BE2C (cell line): ENCODE results near the gene VAV1.
A peak's percentile ranks its signal among the peaks of the same experiment; 100 is the strongest.
"Not testable (repeated sequence)": the region's sequence is repeated elsewhere in the genome, so short reads cannot be mapped to it uniquely, and the experiment has no call there.

Experiments
- DNase-seq: peaks from one replicate; pipeline ENCODE4 v3.0.0-alpha.2; 2020
- H3K27me3 ChIP-seq: fragments of 250-450 bp; sonication (Bioruptor Pico); 2 replicates; pipeline ENCODE4 v1.5.1; 2020; ENCODE audit warnings: mild to moderate bottlenecking
- H3K36me3 ChIP-seq: fragments of 250-450 bp; sonication (Bioruptor Pico); 2 replicates; pipeline ENCODE4 v1.5.1; 2020; ENCODE audit warnings: mild to moderate bottlenecking
- H3K4me1 ChIP-seq: fragments of 250-450 bp; sonication (Bioruptor Pico); 2 replicates; pipeline ENCODE4 v1.5.1; 2020
- H3K4me3 ChIP-seq: 2 replicates; pipeline ENCODE4 v1.5.1; 2011; ENCODE audit warnings: low read depth, low read length
- H3K9me3 ChIP-seq: fragments of 250-450 bp; sonication (Bioruptor Pico); 2 replicates; pipeline ENCODE4 v1.5.1; 2020
- CTCF ChIP-seq: IDR thresholded peaks from 2 replicates; pipeline ENCODE4 v1.5.1; 2012; ENCODE audit warnings: mild to moderate bottlenecking, low read depth, low read length

Gene VAV1

GRCh38 chr19:6769006-6769619 is 3.4 kb upstream of the VAV1 start:
- TF ChIP-seq CTCF: peak; percentile 14
- Histone ChIP-seq H3K4me1 (no peaks in the 10 kb centered on the region), H3K4me3 (no peak overlapping the region), H3K27me3 (no peaks in the 10 kb centered on the region), H3K36me3 (no peaks in the 10 kb centered on the region), H3K9me3 (no peaks in the 10 kb centered on the region)
- no peak for DNase-seq

DNA sequence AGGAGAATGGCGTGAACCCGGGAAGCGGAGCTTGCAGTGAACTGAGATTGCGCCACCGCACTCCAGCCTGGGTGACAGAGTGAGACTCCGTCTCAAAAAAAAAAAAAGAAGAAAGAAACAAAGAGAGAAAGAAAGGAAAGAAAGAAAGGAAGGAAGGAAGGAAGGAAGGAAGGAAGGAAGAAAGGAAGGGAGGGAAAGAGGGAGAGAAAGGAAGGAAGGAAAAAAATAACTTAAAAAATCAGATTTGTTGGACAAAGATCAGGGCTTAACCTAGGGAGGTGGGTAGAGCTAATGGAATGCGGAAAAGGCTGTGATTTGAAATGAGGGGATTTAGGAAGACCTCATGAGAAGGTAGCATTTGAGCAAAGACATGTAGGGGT is 870 bp upstream of the VAV1 start:
- H3K27me3 ChIP-seq, H3K4me1 ChIP-seq, DNase-seq, H3K4me3 ChIP-seq, H3K9me3 ChIP-seq, H3K36me3 ChIP-seq: not testable (repeated sequence)

- no peak for TF ChIP-seq CTCF
- no peaks in the 10 kb centered on the region for H3K27me3 ChIP-seq
- H3K9me3 ChIP-seq: no peaks in the 10 kb centered on the region
- H3K4me3 ChIP-seq: no peak overlapping the region
- H3K4me1 ChIP-seq: no peaks in the 10 kb centered on the region
- no peak for DNase-seq
- no peaks in the 10 kb centered on the region for H3K36me3 ChIP-seq
These were observed 386 bp downstream of the VAV1 start for GRCh38 chr19:6772866-6773322.

DNA sequence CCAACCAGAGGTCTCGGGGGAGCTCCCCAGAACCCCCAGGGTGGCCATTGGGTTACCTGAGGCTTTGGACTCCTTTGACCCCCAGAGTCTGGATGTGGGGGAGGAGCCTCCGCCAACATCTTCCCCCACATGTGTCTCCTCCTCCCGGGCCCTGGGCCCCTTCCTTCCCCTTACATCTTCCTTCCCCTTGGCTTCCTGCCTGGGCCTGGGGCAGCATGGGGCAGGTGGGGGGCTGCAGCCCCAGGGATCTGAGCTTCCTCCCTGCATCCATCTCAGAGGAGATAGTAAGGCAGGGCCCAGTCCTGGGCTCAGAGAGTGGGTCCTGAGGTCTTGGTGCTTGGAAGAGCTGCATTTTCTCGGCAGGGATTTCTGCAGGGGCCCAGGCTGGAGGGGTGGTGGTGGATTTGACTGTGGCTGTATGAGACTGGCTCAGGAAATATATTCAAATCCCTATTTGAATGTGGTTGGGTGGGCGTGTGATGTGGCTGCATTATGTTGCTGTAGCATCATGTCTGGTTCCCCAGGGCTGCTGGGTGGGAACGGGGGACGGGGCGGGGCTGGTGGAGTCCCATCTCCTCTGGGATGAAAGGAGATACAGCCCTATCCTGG is 919 bp downstream of the VAV1 start:
- Histone ChIP-seq H3K4me1 (no peaks in the 10 kb centered on the region), H3K27me3 (no peaks in the 10 kb centered on the region), H3K36me3 (no peaks in the 10 kb centered on the region), H3K4me3 (no peak overlapping the region), H3K9me3 (no peaks in the 10 kb centered on the region)
- no peak for DNase-seq
- TF ChIP-seq CTCF: no peak

GRCh38 chr19:6774821-6775707 is 2.6 kb downstream of the VAV1 start:
- no peak for DNase-seq
- H3K36me3 ChIP-seq: no peaks in the 10 kb centered on the region
- H3K4me3 ChIP-seq: no peak overlapping the region
- no peaks in the 10 kb centered on the region for H3K27me3 ChIP-seq
- TF ChIP-seq CTCF: no peak
- H3K4me1 ChIP-seq: no peaks in the 10 kb centered on the region
- H3K9me3 ChIP-seq: no peaks in the 10 kb centered on the region

GRCh38 chr19:6776045-6776444 is 3.5 kb downstream of the VAV1 start:
- H3K4me1 ChIP-seq, H3K9me3 ChIP-seq, H3K27me3 ChIP-seq, DNase-seq, H3K36me3 ChIP-seq, H3K4me3 ChIP-seq: not testable (repeated sequence)

- no peaks in the 10 kb centered on the region for H3K4me1 ChIP-seq
- H3K36me3 ChIP-seq: no peaks in the 10 kb centered on the region
- no peaks in the 10 kb centered on the region for H3K9me3 ChIP-seq
- no peak overlapping the region for H3K4me3 ChIP-seq
- no peaks in the 10 kb centered on the region for H3K27me3 ChIP-seq
- DNase-seq: no peak
- no peak for TF ChIP-seq CTCF
These were observed 4.5 kb downstream of the VAV1 start for GRCh38 chr19:6776999-6777398.
